ENCODE results near the gene TGFBR3L.

Gene TGFBR3L

GRCh38 chr19:7904074-7905020, 10.3 kb upstream of the TGFBR3L start:
- DNase-seq (ENCODE audit: low read depth, low spot score), result peak; percentile 20

GRCh38 chr19:7905268-7905667, 9.4 kb upstream of the TGFBR3L start:
- no peak for DNase-seq (ENCODE audit: low read depth, low spot score)

GRCh38 chr19:7905859-7906258, 8.8 kb upstream of the TGFBR3L start:
- no peak for DNase-seq (ENCODE audit: low read depth, low spot score)

- no peak for DNase-seq (ENCODE audit: low read depth, low spot score)
These were observed 7.5 kb upstream of the TGFBR3L start for GRCh38 chr19:7907122-7907521.

GRCh38 chr19:7907544-7907943, 7.1 kb upstream of the TGFBR3L start:
- no peak for DNase-seq (ENCODE audit: low read depth, low spot score)

GRCh38 chr19:7908078-7908699, 6.4 kb upstream of the TGFBR3L start:
- DNase-seq (ENCODE audit: low read depth, low spot score), result no peak

- DNase-seq (ENCODE audit: low read depth, low spot score), result no peak
These were observed 5.7 kb upstream of the TGFBR3L start for GRCh38 chr19:7908742-7909461.

GRCh38 chr19:7909471-7910067, 5.1 kb upstream of the TGFBR3L start:
- no peak for DNase-seq (ENCODE audit: low read depth, low spot score)

- DNase-seq (ENCODE audit: low read depth, low spot score), result no peak
These were observed 4.1 kb upstream of the TGFBR3L start for GRCh38 chr19:7910321-7911161.

GRCh38 chr19:7911508-7912143, 3.0 kb upstream of the TGFBR3L start:
- no peak for DNase-seq (ENCODE audit: low read depth, low spot score)

- no peak for DNase-seq (ENCODE audit: low read depth, low spot score)
These were observed 2.4 kb upstream of the TGFBR3L start for GRCh38 chr19:7912144-7912696.

GRCh38 chr19:7912697-7913564, 1.7 kb upstream of the TGFBR3L start:
- DNase-seq (ENCODE audit: low read depth, low spot score), result no peak

GRCh38 chr19:7913652-7914051, 978 bp upstream of the TGFBR3L start:
- no peak for DNase-seq (ENCODE audit: low read depth, low spot score)

GRCh38 chr19:7914099-7914498, 531 bp upstream of the TGFBR3L start:
- no peak for DNase-seq (ENCODE audit: low read depth, low spot score)

- no peak for DNase-seq (ENCODE audit: low read depth, low spot score)
These were observed 846 bp downstream of the TGFBR3L start for GRCh38 chr19:7915250-7916102.

- no peak for DNase-seq (ENCODE audit: low read depth, low spot score)
These were observed 1.7 kb downstream of the TGFBR3L start for GRCh38 chr19:7916103-7916954.

- DNase-seq (ENCODE audit: low read depth, low spot score), result no peak
These were observed 2.3 kb downstream of the TGFBR3L start for GRCh38 chr19:7916955-7917266.
